Stimulated activated CD4-positive, alpha-beta T cell treated with anti-CD3 and anti-CD28 coated beads, Interleukin-4, amount 100 ng/mL, for 1 hour (primary cell): ENCODE measurements around the gene STK10.

Source experiments
- DNase-seq: peaks from one replicate; pipeline ENCODE4 v3.0.0-alpha.2; 2020

STK10 gene

GRCh38 chr5:172140866-172141265 lies 47.2 kb downstream of the STK10 start:
- no peak for DNase-seq

- no peak for DNase-seq
These were observed 47.9 kb downstream of the STK10 start for GRCh38 chr5:172140120-172140519.

GRCh38 chr5:172137046-172137445 lies 51.0 kb downstream of the STK10 start:
- no peak for DNase-seq

- DNase-seq, result peak; percentile 55
These were observed 54.5 kb downstream of the STK10 start for GRCh38 chr5:172133359-172134029.

- no peak for DNase-seq
These were observed 56.3 kb downstream of the STK10 start for GRCh38 chr5:172131690-172132089.

- DNase-seq, result no peak
These were observed 58.6 kb downstream of the STK10 start for GRCh38 chr5:172129256-172129910.

- DNase-seq, result no peak
These were observed 60.4 kb downstream of the STK10 start for GRCh38 chr5:172127581-172127980.

- no peak for DNase-seq
These were observed 64.7 kb downstream of the STK10 start for GRCh38 chr5:172123269-172123692.

- DNase-seq, result no peak
These were observed 67.9 kb downstream of the STK10 start for GRCh38 chr5:172119921-172120688.

GRCh38 chr5:172118891-172119290 lies 69.1 kb downstream of the STK10 start:
- DNase-seq, result no peak

GRCh38 chr5:172117977-172118701 lies 69.9 kb downstream of the STK10 start:
- no peak for DNase-seq

- DNase-seq, result no peak
These were observed 72.5 kb downstream of the STK10 start for GRCh38 chr5:172115541-172115982.

- peak; percentile 76 for DNase-seq
These were observed 73.1 kb downstream of the STK10 start for GRCh38 chr5:172114875-172115422.

- peak; percentile 56 for DNase-seq
These were observed 75.0 kb downstream of the STK10 start for GRCh38 chr5:172113036-172113435.

GRCh38 chr5:172111852-172112225 lies 76.2 kb downstream of the STK10 start:
- DNase-seq, result no peak

GRCh38 chr5:172110921-172111851 lies 76.8 kb downstream of the STK10 start:
- peak; percentile 85 for DNase-seq

- no peak for DNase-seq
These were observed 77.7 kb downstream of the STK10 start for GRCh38 chr5:172110260-172110815.

- DNase-seq, result no peak
These were observed 78.3 kb downstream of the STK10 start for GRCh38 chr5:172109749-172110148.

- no peak for DNase-seq
These were observed 80.5 kb downstream of the STK10 start for GRCh38 chr5:172107571-172107970.

- DNase-seq, result peak; percentile 78
These were observed 81.3 kb downstream of the STK10 start for GRCh38 chr5:172106511-172107356.
